IPS-18c (cell line): Measurements from ENCODE around the gene PTGES.
"Not testable (repeated sequence)": the region's sequence is repeated elsewhere in the genome, so short reads cannot be mapped to it uniquely, and the experiment has no call there.

Experiments
- H3K4me3 ChIP-seq: 2 replicates; pipeline ENCODE4 v1.7.0; 2013; ENCODE audit warnings: low read depth, mild to moderate bottlenecking, low read length, moderate library complexity; ENCODE audit not compliant: insufficient read depth
- H3K9me3 ChIP-seq: one replicate; pipeline ENCODE4 v1.6.1; 2013; ENCODE audit warnings: mild to moderate bottlenecking, low read length, moderate library complexity; ENCODE audit not compliant: control insufficient read depth, insufficient read depth

The PTGES gene

GRCh38 chr9:129752900-129753729 is at the start of gene PTGES:
Gene PTGES (minus strand): TSS chr9:129753042. CDS start chr9:129753012, 30 bp downstream.
- Histone ChIP-seq H3K9me3 (peaks cover 2% of the 10 kb centered on the region), H3K4me3 (no peak within 1 kb of the TSS)

DNA sequence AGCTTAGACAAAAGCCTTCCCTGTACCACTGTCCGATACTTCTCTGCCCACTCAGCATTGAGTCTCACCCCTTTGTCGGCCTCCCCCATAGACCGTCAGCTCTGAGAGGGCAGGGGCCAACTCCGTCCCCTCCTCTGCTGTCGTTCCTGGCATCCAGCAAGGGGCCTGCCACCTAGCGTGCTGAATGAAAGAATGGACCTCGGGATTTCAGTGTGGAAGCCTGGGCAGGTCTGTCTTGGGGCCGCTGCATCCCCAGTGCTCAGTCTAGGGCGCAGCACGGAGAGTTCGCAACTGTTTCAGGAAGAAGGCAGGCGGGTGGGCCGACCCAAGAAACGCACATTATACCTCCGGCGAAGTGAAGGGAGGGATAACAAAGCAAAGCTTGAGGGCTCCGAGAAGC is 48.7 kb upstream of the PTGES start:
- H3K9me3 ChIP-seq = peaks cover 2% of the 10 kb centered on the region
- H3K4me3 ChIP-seq = no peak overlapping the region

DNA sequence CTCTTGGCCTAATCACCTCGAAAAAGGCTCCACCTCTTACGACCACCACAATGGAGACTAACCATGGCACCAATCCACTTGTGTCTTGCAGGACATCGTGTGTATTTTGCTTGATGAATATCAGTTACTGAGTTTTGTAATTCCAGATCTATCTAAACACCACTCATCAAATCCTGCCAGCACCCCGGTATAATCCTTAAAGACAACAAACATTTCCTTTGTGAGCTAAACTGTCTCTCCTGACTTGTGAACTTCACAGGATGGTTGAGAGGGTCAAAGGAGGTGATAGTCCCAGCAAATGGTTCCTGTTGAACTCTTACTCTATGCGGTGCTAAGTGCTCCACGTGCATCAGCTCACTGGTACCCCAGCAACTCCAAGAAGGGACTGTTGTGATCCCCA is 46.1 kb upstream of the PTGES start:
- H3K4me3 ChIP-seq = no peak overlapping the region
- peaks cover 2% of the 10 kb centered on the region for H3K9me3 ChIP-seq

GRCh38 chr9:129796029-129796428 is 43.2 kb upstream of the PTGES start:
- not testable (repeated sequence) for H3K4me3 ChIP-seq, H3K9me3 ChIP-seq

DNA sequence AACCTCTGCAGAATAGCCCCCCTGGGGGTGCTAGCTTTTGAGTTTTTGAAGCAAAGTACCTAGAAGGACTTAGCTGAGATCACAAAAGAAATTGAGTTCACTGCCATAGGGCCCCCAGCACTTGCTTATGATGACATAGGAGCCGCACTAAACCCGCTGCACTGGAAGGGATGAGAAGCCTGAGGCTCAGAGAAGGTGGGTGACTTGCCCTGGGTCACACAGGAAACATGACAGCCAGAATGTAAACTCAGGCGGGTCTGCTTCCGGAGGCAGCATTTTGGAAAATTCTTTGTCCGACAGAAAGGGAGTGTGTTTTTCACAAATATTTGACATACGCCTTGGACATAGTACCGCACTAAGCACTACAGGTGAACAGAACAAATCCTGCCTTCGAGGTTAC is 41.7 kb upstream of the PTGES start:
- no peaks in the 10 kb centered on the region for H3K9me3 ChIP-seq
- no peak overlapping the region for H3K4me3 ChIP-seq

DNA sequence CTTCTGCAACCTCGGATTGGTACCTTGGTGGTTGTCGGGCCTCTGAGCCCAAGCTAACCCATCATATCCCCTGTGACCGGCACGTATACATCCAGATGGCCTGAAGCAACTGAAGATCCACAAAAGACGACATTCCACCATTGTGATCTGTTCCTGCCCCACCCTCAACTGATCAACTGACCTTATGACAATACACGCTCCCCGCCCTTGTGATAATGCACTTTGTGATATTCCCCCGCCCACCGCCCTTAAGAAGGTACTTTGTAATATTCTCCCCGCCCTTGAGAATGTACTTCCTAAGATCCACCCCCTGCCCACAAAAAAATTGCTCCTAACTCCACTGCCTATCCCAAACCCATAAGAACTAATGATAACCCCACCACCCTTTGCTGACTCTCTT is 33.6 kb upstream of the PTGES start:
- no peaks in the 10 kb centered on the region for H3K9me3 ChIP-seq
- no peak overlapping the region for H3K4me3 ChIP-seq

DNA sequence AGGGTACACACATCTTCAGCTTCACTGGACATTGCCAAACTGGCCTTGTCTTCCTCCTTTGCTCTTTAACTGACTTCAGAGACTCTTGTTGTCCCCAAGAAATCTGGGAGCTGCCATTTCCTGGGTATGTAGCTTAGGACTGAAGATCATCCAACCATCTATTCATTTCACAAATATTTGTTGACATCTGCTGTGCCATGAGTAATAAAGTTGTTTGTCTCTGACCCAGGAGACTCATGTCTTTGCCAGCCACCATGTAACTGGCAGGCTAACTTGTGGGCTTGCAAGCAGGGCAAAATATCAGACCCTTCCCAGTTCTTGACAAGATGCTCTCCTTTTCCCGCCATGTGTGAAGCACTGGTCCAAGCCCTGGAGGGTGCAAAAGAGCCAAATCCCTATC is 33.0 kb upstream of the PTGES start:
- H3K4me3 ChIP-seq = no peak overlapping the region
- H3K9me3 ChIP-seq = no peaks in the 10 kb centered on the region

DNA sequence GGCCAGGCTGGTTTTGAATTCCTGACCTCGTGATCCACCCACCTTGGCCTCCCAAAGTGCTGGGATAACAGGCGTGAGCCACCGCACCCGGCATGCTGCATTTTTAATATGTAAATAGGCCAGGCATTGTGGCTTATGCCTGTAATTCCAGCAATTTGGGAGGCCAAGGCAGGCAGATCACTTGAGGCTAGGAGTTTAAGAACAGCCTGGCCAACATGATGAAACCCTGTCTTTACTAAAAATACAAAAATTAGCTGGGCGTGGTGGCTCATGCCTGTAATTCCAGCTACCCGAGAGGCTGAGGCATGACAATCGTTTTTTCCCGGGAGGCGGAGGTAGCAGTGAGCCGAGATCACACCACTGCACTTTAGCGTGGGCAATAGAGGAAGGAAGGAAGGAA is 32.1 kb upstream of the PTGES start:
- H3K4me3 ChIP-seq, H3K9me3 ChIP-seq: not testable (repeated sequence)

- H3K9me3 ChIP-seq = no peaks in the 10 kb centered on the region
- no peak overlapping the region for H3K4me3 ChIP-seq
Observed at GRCh38 chr9:129783516-129784361, 30.9 kb upstream of the PTGES start.

GRCh38 chr9:129781981-129782380 is 29.1 kb upstream of the PTGES start:
- H3K4me3 ChIP-seq = no peak overlapping the region
- no peaks in the 10 kb centered on the region for H3K9me3 ChIP-seq

DNA sequence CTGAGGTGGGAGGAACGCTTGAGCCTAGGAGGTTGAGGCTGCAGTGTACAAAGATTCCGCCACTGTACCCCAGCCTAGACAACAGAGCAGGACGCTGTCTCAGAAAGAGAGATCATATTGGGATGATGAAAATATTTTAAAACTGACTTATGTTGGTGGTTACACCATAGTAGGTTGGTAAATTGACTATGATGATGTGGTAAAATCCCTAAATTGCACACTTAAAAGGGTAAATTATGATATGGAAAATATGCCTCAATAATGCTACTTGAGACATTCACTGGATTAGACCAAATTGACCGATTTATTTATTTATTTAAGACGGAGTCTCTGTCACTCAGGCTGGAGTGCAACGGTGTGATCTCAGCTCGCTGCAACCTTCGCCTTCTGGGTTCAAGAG is 28.3 kb upstream of the PTGES start:
- H3K4me3 ChIP-seq = no peak overlapping the region
- no peaks in the 10 kb centered on the region for H3K9me3 ChIP-seq

DNA sequence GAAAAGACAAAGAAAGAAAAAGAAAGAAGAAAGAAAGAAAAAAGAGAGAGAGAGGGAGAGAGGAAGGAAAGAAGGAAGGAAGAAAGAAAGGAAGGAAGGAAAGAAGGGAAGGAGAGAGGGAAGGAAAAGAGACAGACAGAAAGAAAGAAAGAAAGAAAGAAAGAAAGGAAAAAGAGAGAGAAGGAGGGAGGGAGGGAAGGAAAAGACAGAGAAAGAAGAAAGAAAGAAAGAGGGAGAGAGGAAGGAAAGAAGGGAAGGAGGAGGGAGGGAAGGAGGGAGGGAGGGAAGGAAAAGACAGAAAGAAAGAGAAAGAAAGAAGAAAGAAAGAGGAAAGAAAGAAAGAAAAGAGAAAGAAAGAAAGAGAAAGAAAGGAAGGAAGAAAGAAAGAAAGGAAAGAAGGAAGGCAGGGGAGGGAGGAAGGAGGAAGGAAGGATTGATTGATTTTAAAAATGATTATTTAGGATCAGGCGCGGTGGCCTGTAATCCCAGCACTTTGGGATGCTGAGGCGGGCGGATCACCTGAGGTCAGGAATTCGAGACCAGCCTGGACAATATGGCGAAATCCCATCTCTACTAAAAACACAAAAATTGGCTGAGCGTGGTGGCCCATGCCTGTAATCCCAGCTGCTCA is 26.8 kb upstream of the PTGES start:
- Histone ChIP-seq H3K9me3 (no peaks in the 10 kb centered on the region), H3K4me3 (no peak overlapping the region)

GRCh38 chr9:129778469-129778868 is 25.6 kb upstream of the PTGES start:
- Histone ChIP-seq H3K9me3 (no peaks in the 10 kb centered on the region), H3K4me3 (no peak overlapping the region)

GRCh38 chr9:129777769-129778130 is 24.9 kb upstream of the PTGES start:
- H3K4me3 ChIP-seq = no peak overlapping the region

GRCh38 chr9:129776938-129777768 is 24.3 kb upstream of the PTGES start:
- Histone ChIP-seq H3K9me3 (no peaks in the 10 kb centered on the region), H3K4me3 (no peak overlapping the region)

More at GRCh38 chr9:129777769-129778130, 24.9 kb upstream of the PTGES start:
- H3K9me3 ChIP-seq = no peaks in the 10 kb centered on the region

- H3K9me3 ChIP-seq = no peaks in the 10 kb centered on the region
- H3K4me3 ChIP-seq = no peak overlapping the region
Observed at GRCh38 chr9:129776566-129776937, 23.7 kb upstream of the PTGES start.

DNA sequence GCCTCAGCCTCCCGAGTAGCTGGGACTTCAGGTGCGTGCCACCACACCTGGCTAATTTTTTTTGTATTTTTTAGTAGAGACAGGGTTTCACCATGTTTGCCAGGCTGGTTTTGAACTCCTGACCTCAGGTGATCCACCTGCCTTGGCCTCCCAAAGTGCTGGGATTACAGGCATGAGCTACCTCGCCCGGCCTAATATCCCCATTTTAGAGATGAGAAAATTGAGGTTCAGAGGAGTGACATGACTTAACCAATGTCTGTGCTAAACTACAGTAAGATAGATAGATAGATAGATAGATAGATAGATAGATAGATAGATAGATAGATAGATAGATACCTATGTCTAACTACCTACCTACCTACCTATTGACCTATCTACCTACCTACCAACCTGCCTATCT is 23.3 kb upstream of the PTGES start:
- H3K4me3 ChIP-seq, H3K9me3 ChIP-seq: not testable (repeated sequence)
